Smooth muscle cell (in vitro differentiated cells): ENCODE results near the gene CAPZA2. TPM values are rescaled to one million over a fixed set of nuclear protein-coding genes. Genes with fewer than 3 reads are reported as not detected.

Source experiments
- DNase-seq: peaks from one replicate; lab custom pipeline; 2025; ENCODE audit not compliant: unreplicated experiment; lab: John Stamatoyannopoulos, UW
- H2AFZ ChIP-seq: fragments of 200-600 bp; sonication (generic); 2 replicates; pipeline ENCODE4 v1.6.0; 2016; ENCODE audit warnings: antibody characterized with exemption, low read depth, mild to moderate bottlenecking
- H3F3A ChIP-seq: fragments of 200-600 bp; sonication (generic); 2 replicates; pipeline ENCODE4 v1.6.0; 2017; ENCODE audit warnings: antibody characterized with exemption, low read depth
- H3K27ac ChIP-seq: fragments of 200-600 bp; sonication (generic); 2 replicates; pipeline ENCODE4 v1.5.1; 2016; ENCODE audit warnings: low read depth, mild to moderate bottlenecking
- H3K27me3 ChIP-seq: fragments of 200-600 bp; sonication (generic); 2 replicates; pipeline ENCODE4 v1.6.1; 2016; ENCODE audit warnings: low read depth, mild to moderate bottlenecking
- H3K36me3 ChIP-seq: fragments of 200-600 bp; sonication (generic); 2 replicates; pipeline ENCODE4 v1.5.1; 2016; ENCODE audit warnings: low read depth
- H3K4me1 ChIP-seq: fragments of 200-600 bp; sonication (generic); 2 replicates; pipeline ENCODE4 v1.5.1; 2016; ENCODE audit warnings: low read depth
- H3K4me2 ChIP-seq: fragments of 200-600 bp; sonication (generic); 2 replicates; pipeline ENCODE4 v1.6.0; 2016; ENCODE audit warnings: mild to moderate bottlenecking
- H3K4me3 ChIP-seq: fragments of 200-600 bp; sonication (generic); 2 replicates; pipeline ENCODE4 v1.5.1; 2016; ENCODE audit warnings: mild to moderate bottlenecking
- H3K79me2 ChIP-seq: fragments of 200-600 bp; sonication (generic); 2 replicates; pipeline ENCODE4 v1.6.0; 2016; ENCODE audit warnings: low read depth, mild to moderate bottlenecking
- H3K9ac ChIP-seq: fragments of 200-600 bp; sonication (generic); 2 replicates; pipeline ENCODE4 v1.6.0; 2016; ENCODE audit warnings: low read depth
- H3K9me3 ChIP-seq: fragments of 200-600 bp; sonication (generic); replicated peaks from 2 replicates; pipeline ENCODE4 v1.5.1; 2016; ENCODE audit warnings: low read depth
- H4K20me1 ChIP-seq: fragments of 200-600 bp; sonication (generic); 2 replicates; pipeline ENCODE4 v1.6.0; 2016; ENCODE audit warnings: low read depth
- WGBS: methylation state at CpG from one replicate; pipeline ENCODE4 v1.1.7; 2016; ENCODE audit warnings: low lambda C conversion rate; 5-methylcytosine and 5-hydroxymethylcytosine counted together
- polyA plus RNA-seq: library from polyadenylated mRNA; unstranded; fragments of >200 nt; fragmentation: Nextera tagmentation; extraction: Ambion mirVana; gene quantifications from 2 replicates; pipeline ENCODE4 v1.2.1, GENCODE V29; 2016
- total RNA-seq: library from RNA; depleted of rRNA; stranded (reverse); fragments of >200 nt; gene quantifications from 2 replicates; pipeline ENCODE4 v1.2.3, GENCODE V29; 2014
- TF ChIP-seq, protein P1 (sequence below): fragments of 200-600 bp; sonication (generic); IDR thresholded peaks from 2 replicates; pipeline ENCODE4 v1.5.1; 2017; ENCODE audit warnings: borderline replicate concordance, mild to moderate bottlenecking, antibody characterized with exemption; ENCODE audit not compliant: insufficient read depth, poor library complexity, severe bottlenecking

The CAPZA2 gene
- total and polyA plus RNA-seq, 2 experiments from 2014 or later = 143 to 161 TPM

DNA sequence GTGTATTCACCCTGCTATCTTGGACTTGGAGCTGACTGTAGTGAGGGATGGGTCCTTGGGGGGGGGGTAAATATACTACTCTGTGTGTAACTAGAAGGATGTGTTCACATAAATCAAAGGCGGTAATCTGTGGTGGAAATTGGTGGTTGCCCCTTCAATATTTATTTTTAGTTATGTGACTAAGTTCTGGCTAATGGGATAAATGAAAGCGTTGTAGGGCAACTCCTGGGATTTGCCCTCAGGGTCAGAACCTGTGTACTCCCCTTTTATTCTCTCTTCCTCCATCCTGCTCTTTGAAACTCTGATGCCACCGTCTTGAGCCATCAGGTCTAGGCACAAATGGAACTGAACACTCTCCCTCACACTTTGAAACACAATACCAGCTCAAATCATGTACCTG, 66.6 kb downstream of the CAPZA2 start:
- DNase-seq = no peak
- Histone ChIP-seq H3K36me3 (no peaks in the 10 kb centered on the region), H3K27me3 (no peaks in the 10 kb centered on the region), H2AFZ (no peak overlapping the region), H3K79me2 (no peaks in the 10 kb centered on the region), H3K9me3 (no peaks in the 10 kb centered on the region), H3K9ac (no peak overlapping the region), H3F3A (no peaks in the 10 kb centered on the region), H4K20me1 (no peaks in the 10 kb centered on the region), H3K4me1 (no peaks in the 10 kb centered on the region), H3K4me2 (no peak overlapping the region), H3K4me3 (no peak overlapping the region), H3K27ac (no peak overlapping the region)
- 72% methylated on average over 3 of the region's 3 CpGs for WGBS
- TF ChIP-seq, protein P1, sequence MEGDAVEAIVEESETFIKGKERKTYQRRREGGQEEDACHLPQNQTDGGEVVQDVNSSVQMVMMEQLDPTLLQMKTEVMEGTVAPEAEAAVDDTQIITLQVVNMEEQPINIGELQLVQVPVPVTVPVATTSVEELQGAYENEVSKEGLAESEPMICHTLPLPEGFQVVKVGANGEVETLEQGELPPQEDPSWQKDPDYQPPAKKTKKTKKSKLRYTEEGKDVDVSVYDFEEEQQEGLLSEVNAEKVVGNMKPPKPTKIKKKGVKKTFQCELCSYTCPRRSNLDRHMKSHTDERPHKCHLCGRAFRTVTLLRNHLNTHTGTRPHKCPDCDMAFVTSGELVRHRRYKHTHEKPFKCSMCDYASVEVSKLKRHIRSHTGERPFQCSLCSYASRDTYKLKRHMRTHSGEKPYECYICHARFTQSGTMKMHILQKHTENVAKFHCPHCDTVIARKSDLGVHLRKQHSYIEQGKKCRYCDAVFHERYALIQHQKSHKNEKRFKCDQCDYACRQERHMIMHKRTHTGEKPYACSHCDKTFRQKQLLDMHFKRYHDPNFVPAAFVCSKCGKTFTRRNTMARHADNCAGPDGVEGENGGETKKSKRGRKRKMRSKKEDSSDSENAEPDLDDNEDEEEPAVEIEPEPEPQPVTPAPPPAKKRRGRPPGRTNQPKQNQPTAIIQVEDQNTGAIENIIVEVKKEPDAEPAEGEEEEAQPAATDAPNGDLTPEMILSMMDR = no peak

DNA sequence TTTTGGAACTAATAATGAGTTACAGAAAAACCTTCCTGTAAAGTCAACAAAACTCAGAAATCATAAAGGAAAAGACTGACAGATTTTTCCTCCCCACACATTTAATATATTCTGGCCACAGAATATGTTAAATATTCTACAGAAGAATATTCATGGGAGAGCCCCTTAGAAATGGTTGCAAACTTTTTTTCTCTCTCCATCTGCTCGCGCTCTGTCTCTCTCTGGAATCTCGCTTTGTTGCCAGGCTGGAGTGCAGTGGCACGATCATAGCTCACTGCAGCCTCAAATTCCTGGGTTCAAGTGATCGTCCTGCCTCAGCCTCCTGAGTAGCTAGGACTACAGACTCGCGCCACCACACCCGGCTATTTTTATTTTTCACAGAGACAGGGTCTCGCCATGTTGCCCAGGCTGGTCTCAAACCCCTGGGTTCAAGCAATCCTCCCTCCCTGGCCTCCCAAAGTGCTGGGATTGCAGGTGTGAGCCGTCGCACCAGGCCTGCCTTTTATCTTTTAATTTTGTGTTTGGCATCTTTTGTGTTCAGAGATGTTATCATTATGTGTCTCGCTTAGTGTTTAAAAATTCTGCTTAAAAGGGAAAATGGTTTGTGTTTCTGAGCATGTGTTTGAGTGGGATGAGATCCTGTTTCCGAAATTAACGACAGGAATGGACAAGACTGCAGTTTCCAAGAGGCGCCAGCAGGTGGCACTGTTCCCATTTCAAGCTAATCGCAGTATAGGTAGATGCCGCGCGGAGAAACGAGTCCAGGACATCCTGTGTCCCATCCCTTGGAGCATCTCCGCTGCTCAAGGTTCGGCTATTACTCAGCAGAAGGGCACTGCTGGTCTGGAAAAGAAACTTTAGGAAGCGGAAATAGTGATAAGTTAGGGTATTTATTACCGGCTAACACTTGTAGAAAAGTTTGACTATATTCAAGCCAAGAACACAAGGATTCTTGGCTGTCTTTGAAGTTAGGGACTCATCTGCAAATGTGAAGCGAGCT, 67.8 kb downstream of the CAPZA2 start:
- TF ChIP-seq, protein P1 = peak; percentile 91
- H3K36me3 ChIP-seq = no peaks in the 10 kb centered on the region
- DNase-seq = peak; percentile 24

DNA sequence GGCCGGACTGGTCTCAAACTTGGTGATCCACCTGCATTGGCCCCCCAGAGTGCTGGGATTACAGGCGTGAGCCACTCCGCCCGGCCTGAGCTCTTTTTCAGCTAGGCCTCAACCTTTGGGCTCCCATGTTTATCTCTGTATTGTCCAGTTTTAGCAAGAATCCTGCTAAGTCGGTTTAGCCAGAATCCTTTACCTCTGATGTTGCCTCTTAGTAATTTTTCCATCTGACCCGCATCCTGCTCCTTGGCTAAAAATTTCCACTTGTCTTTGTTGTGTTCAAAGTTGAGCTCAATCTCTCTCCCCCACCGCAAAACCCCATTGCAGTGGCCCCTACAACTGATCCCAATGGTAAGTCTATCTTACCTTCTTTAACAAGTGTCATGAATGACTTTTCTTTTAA, 70.2 kb downstream of the CAPZA2 start:
- TF ChIP-seq, protein P1 = no peak
- H3K4me2 ChIP-seq = no peak overlapping the region
- WGBS = 92% methylated on average over 7 of the region's 7 CpGs
- no peak overlapping the region for H2AFZ ChIP-seq
- H3K9me3 ChIP-seq = no peaks in the 10 kb centered on the region
- H3K4me1 ChIP-seq = no peaks in the 10 kb centered on the region
- no peak overlapping the region for H3K9ac ChIP-seq
- H3F3A ChIP-seq = no peaks in the 10 kb centered on the region
- no peaks in the 10 kb centered on the region for H3K79me2 ChIP-seq
- H3K27ac ChIP-seq = no peak overlapping the region
- no peak overlapping the region for H3K4me3 ChIP-seq
- DNase-seq = no peak
- H3K36me3 ChIP-seq = no peaks in the 10 kb centered on the region
- no peaks in the 10 kb centered on the region for H3K27me3 ChIP-seq
- no peaks in the 10 kb centered on the region for H4K20me1 ChIP-seq

More for the DNA sequence above, 67.8 kb downstream of the CAPZA2 start:
- 36% methylated on average over 25 of the region's 25 CpGs for WGBS
- Histone ChIP-seq H3K27ac (no peak overlapping the region), H3K27me3 (no peaks in the 10 kb centered on the region), H3K4me1 (no peaks in the 10 kb centered on the region), H3K4me2 (no peak overlapping the region), H3K9me3 (no peaks in the 10 kb centered on the region), H3F3A (no peaks in the 10 kb centered on the region), H2AFZ (no peak overlapping the region), H3K79me2 (no peaks in the 10 kb centered on the region), H3K9ac (no peak overlapping the region), H3K4me3 (no peak overlapping the region), H4K20me1 (no peaks in the 10 kb centered on the region)
